ENCODE results near the gene DCTN2.
"Not testable (repeated sequence)": the region's sequence is repeated elsewhere in the genome, so short reads cannot be mapped to it uniquely, and the experiment has no call there.

Gene DCTN2

GRCh38 chr12:57525615-57526383 is 21.2 kb downstream of the DCTN2 start:
- no peak for DNase-seq

- DNase-seq, result no peak
Measured at GRCh38 chr12:57524814-57525614, 22.0 kb downstream of the DCTN2 start.

- no peak for DNase-seq
Measured at GRCh38 chr12:57523706-57524614, 23.0 kb downstream of the DCTN2 start.

GRCh38 chr12:57522887-57523705 is 23.9 kb downstream of the DCTN2 start:
- DNase-seq, result no peak

GRCh38 chr12:57522011-57522886 is 24.7 kb downstream of the DCTN2 start, which contains the start of gene MBD6:
Gene MBD6 (plus strand): TSS chr12:57522824. CDS start chr12:57524304, 1,480 bp downstream.
- DNase-seq, result peak; percentile 94 to 95

- no peak for DNase-seq
Measured at GRCh38 chr12:57521525-57522010, 25.4 kb downstream of the DCTN2 start.

GRCh38 chr12:57520053-57520818 is 26.8 kb downstream of the DCTN2 start, which contains the start of gene DDIT3:
Gene DDIT3 (minus strand): TSS chr12:57520514. CDS start chr12:57517406, 3,108 bp downstream.
- peak; percentile 97 to 98 for DNase-seq

- no peak for DNase-seq
Measured at GRCh38 chr12:57519796-57520052, 27.3 kb downstream of the DCTN2 start.

- DNase-seq, result no peak
Measured at GRCh38 chr12:57518920-57519795, 27.8 kb downstream of the DCTN2 start.

- no peak for DNase-seq
Measured at GRCh38 chr12:57518176-57518919, 28.6 kb downstream of the DCTN2 start.

GRCh38 chr12:57517718-57518117 is 29.3 kb downstream of the DCTN2 start:
- DNase-seq, result not testable (repeated sequence)

- no peak for DNase-seq
Measured at GRCh38 chr12:57517187-57517586, 29.8 kb downstream of the DCTN2 start.

- no peak for DNase-seq
Measured at GRCh38 chr12:57516617-57517153, 30.3 kb downstream of the DCTN2 start.

GRCh38 chr12:57515934-57516541 is 31.0 kb downstream of the DCTN2 start:
- DNase-seq, result no peak

- no peak for DNase-seq
Measured at GRCh38 chr12:57515408-57515933, 31.5 kb downstream of the DCTN2 start.

- DNase-seq, result peak; percentile 66 to 89
Measured at GRCh38 chr12:57514720-57515407, 32.1 kb downstream of the DCTN2 start.

- not testable (repeated sequence) for DNase-seq
Measured at GRCh38 chr12:57514246-57514645, 32.7 kb downstream of the DCTN2 start.
